ENCODE measurements around the gene HEATR5A. TPM values are rescaled to one million over a fixed set of nuclear protein-coding genes. Genes with fewer than 3 reads are reported as not detected.

Gene HEATR5A
- total and polyA plus RNA-seq, 2 of the 13 experiments (the other 11 are each of a cell fraction or from before 2014, with no cell fraction given), result 36.4 to 105 TPM

DNA sequence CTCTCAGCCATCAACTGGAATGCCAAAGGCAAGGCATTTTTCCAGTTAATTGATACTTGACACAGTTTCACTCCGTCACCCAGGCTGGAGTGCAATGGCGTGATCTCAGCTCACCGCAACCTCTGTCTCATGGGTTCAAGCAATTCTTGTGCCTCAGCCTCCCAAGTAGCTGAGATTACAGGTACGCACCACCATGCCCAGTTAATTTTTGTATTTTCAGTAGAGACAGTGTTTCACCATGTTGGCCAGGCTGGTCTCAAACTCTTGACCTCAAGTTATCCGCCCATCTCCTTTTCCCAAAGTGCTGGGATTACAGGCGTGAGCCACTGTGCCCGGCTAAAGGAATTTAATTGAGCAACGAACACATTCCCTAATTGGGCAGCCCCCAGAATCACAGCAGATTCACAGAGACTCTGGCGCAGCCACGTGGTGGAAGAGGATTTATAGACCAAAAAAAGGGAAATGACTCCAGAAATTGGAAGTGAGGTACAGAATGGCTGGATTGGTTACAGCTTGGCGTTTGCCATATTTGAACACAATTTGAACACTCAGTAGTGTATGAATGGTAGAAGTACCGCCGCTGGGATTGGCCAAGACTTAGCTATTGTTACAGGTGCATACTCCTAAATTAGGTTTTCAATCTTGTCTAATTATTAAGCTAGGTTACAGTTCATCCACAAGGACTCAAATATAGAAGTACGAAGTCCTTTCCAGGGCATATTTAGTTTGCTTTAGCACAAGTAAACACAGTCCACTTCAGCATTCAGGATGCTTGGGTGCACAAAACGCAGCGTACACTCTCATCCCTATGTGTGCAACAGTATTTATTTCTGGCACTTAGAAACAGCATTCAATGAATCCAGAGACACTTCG, 162.6 kb downstream of the HEATR5A start (continued):
- peak; percentile 81; the same call in 1 of the 2 replicates for TF ChIP-seq IRX3 (CRISPR knock-in tag; IDR thresholded peaks at IDR 0.05; ENCODE audit: borderline replicate concordance, low read depth)
- TF ChIP-seq ZSCAN9 (CRISPR knock-in tag; IDR thresholded peaks at IDR 0.05; ENCODE audit: borderline replicate concordance), result peak; percentile 94
- TF ChIP-seq ZNF12 (CRISPR knock-in tag; IDR thresholded peaks at IDR 0.05), result peak; percentile 97
- TF ChIP-seq MXI1 (IDR thresholded peaks at IDR 0.05; ENCODE audit: borderline replicate concordance, low read depth, low read length), result peak; percentile 79; the same call in 2 of the 3 replicates
- peak; percentile 20; the same call in 1 of the 2 replicates for TF ChIP-seq ZNF552 (CRISPR knock-in tag; IDR thresholded peaks at IDR 0.05; ENCODE audit: borderline replicate concordance)
- peak; percentile 91 for TF ChIP-seq POLR2AphosphoS5 (IDR thresholded peaks at IDR 0.05; ENCODE audit: low read depth, low read length)
- peak; percentile 77; the same call in 1 of the 2 replicates for TF ChIP-seq RARG (CRISPR knock-in tag; IDR thresholded peaks at IDR 0.05; ENCODE audit: low read depth)

GRCh38 chr14:31257244-31257553, 163.2 kb downstream of the HEATR5A start:
- H3K79me2 ChIP-seq (ENCODE audit: insufficient read depth, low read length), result no peaks in the 10 kb centered on the region
- FAIRE-seq (no peak), ATAC-seq (no peak), DNase-seq (ENCODE audit: low spot score) (no peak)
- POLR2A ChIA-PET, result interaction anchor here (1.1 to 14.8 kb wide), 8 partner anchors 13 to 163 kb away, joined by 3 to 323 read pairs (median 10); partner anchors contain the start of genes HEATR5A and HECTD1
- H3K9ac ChIP-seq (ENCODE audit: insufficient read depth, low read depth, low read length), result peak overlapping the region; percentile 19; the same call in 1 of the 2 replicates
- CTCF ChIA-PET (ENCODE audit: low intra/inter-chr PET ratio, low total read pairs), result no interaction called here
- no peaks in the 10 kb centered on the region; a peak in 1 of 5 replicates for H3K27me3 ChIP-seq (ENCODE audit: control insufficient read depth in 1 of 2, insufficient read depth in 2 of 2, low read length in 2 of 2)
- WGBS (ENCODE audit: low lambda C conversion rate), result 97% methylated on average over 1 of the region's 1 CpG
- intact Hi-C loops (cut with micrococcal nuclease; ENCODE audit: unreplicated experiment) (no loop called here), in situ Hi-C loops (cut with HindIII; ENCODE audit: extremely low pct_ligation_motif_present, low pct_unique_long_range_greater_than_20kb) (no loop called here)
- no peak overlapping the region for H3K4me3 ChIP-seq (replicated peaks in 1 of 3; ENCODE audit: insufficient read depth in 1 of 3, low read depth in 2 of 3, low read length in 3 of 3)
- H3K36me3 ChIP-seq (replicated peaks in 1 of 2; ENCODE audit: control insufficient read depth in 1 of 2, insufficient read depth in 2 of 2, low read length in 2 of 2), result no peaks in the 10 kb centered on the region
- H3K4me1 ChIP-seq (ENCODE audit: insufficient read depth, low read length), result peaks cover 96% of the 10 kb centered on the region
- H3K27ac ChIP-seq (ENCODE audit: extremely low read length, insufficient read depth, low read length), result peak overlapping the region; percentile 89
- H4K20me1 ChIP-seq (ENCODE audit: insufficient read depth, low read length), result no peaks in the 10 kb centered on the region
- no TSS peak for BruUV-seq (replicated peaks)
- H2AFZ ChIP-seq (ENCODE audit: low read length), result peak overlapping the region; percentile 48
- no peaks in the 10 kb centered on the region for H3K9me3 ChIP-seq (ENCODE audit: low read length)
- peak overlapping the region; percentile 60 for H3K4me2 ChIP-seq (ENCODE audit: low read depth, low read length)
- TF ChIP-seq ZNF30 (CRISPR knock-in tag; IDR thresholded peaks at IDR 0.05) (0 out of 2 replicates have a peak, but pooled peaks have one; percentile 70), ZNF709 (CRISPR knock-in tag; IDR thresholded peaks at IDR 0.05) (peak; percentile 13; the same call in 1 of the 2 replicates), NFKBIZ (CRISPR knock-in tag; IDR thresholded peaks at IDR 0.05) (0 out of 2 replicates have a peak, but pooled peaks have one; percentile 7), ZNF790 (CRISPR knock-in tag; IDR thresholded peaks at IDR 0.05; ENCODE audit: borderline replicate concordance) (peak; percentile 55; the same call in 1 of the 2 replicates), ZNF619 (CRISPR knock-in tag; IDR thresholded peaks at IDR 0.05) (no peak), MIER3 (CRISPR knock-in tag; IDR thresholded peaks at IDR 0.05; ENCODE audit: borderline replicate concordance) (no peak), ZNF850 (CRISPR knock-in tag; conservative IDR thresholded peaks at IDR 0.05) (no peak), ZMAT3 (CRISPR knock-in tag; conservative IDR thresholded peaks at IDR 0.05) (peak; percentile 30; the same call in 1 of the 2 replicates), SETDB1 (CRISPR knock-in tag; IDR thresholded peaks at IDR 0.05; ENCODE audit: borderline replicate concordance) (no peak), TFDP2 (CRISPR knock-in tag; IDR thresholded peaks at IDR 0.05) (no peak), TCF7L2 (IDR thresholded peaks at IDR 0.05; ENCODE audit: low read depth, low read length) (no peak), ZNF446 (CRISPR knock-in tag; IDR thresholded peaks at IDR 0.05) (0 out of 2 replicates have a peak, but pooled peaks have one; percentile 70), SPEN (CRISPR knock-in tag; IDR thresholded peaks at IDR 0.05; ENCODE audit: low read depth) (no peak), CC2D1A (CRISPR knock-in tag; IDR thresholded peaks at IDR 0.05) (0 out of 2 replicates have a peak, but pooled peaks have one; percentile 16)
